TTC549 (cell line): ENCODE measurements around the gene MYRIP.
"Not testable (repeated sequence)": the region's sequence is repeated elsewhere in the genome, so short reads cannot be mapped to it uniquely, and the experiment has no call there.

Experiments used
- FAIRE-seq: peaks from 2 replicates; lab custom pipeline; 2012; peaks lifted over from hg19 to GRCh38; lab: Jason Lieb, UNC

Gene MYRIP

GRCh38 chr3:39971559-39972031, 162.2 kb downstream of the MYRIP start:
- FAIRE-seq, result no peak

GRCh38 chr3:39972508-39972907, 163.1 kb downstream of the MYRIP start:
- no peak for FAIRE-seq

- no peak for FAIRE-seq
Measured at GRCh38 chr3:39977058-39977794, 167.8 kb downstream of the MYRIP start.

- no peak for FAIRE-seq
Measured at GRCh38 chr3:39978308-39978707, 168.9 kb downstream of the MYRIP start.

- FAIRE-seq, result no peak
Measured at GRCh38 chr3:39980058-39980457, 170.6 kb downstream of the MYRIP start.

GRCh38 chr3:39980781-39981180, 171.4 kb downstream of the MYRIP start:
- no peak for FAIRE-seq

GRCh38 chr3:39981547-39982184, 172.3 kb downstream of the MYRIP start:
- no peak for FAIRE-seq

- no peak for FAIRE-seq
Measured at GRCh38 chr3:39982665-39983357, 173.4 kb downstream of the MYRIP start.

GRCh38 chr3:39989746-39990145, 180.3 kb downstream of the MYRIP start:
- FAIRE-seq, result no peak

- no peak for FAIRE-seq
Measured at GRCh38 chr3:39990532-39990931, 181.1 kb downstream of the MYRIP start.

GRCh38 chr3:40008796-40009195, 199.4 kb downstream of the MYRIP start:
- no peak for FAIRE-seq

- FAIRE-seq, result no peak
Measured at GRCh38 chr3:40009991-40010390, 200.6 kb downstream of the MYRIP start.

GRCh38 chr3:40012381-40012780, 203.0 kb downstream of the MYRIP start:
- FAIRE-seq, result no peak

GRCh38 chr3:40016391-40016790, 207.0 kb downstream of the MYRIP start:
- FAIRE-seq, result no peak

GRCh38 chr3:40018369-40018768, 209.0 kb downstream of the MYRIP start:
- FAIRE-seq, result no peak

- FAIRE-seq, result no peak
Measured at GRCh38 chr3:40019376-40019775, 210.0 kb downstream of the MYRIP start.

GRCh38 chr3:40020689-40021088, 211.3 kb downstream of the MYRIP start:
- no peak for FAIRE-seq

- no peak for FAIRE-seq
Measured at GRCh38 chr3:40021338-40021737, 211.9 kb downstream of the MYRIP start.

GRCh38 chr3:40022297-40022827, 213.0 kb downstream of the MYRIP start:
- FAIRE-seq, result no peak

GRCh38 chr3:40024526-40024925, 215.1 kb downstream of the MYRIP start:
- no peak for FAIRE-seq

- not testable (repeated sequence) for FAIRE-seq
Measured at GRCh38 chr3:40025892-40026291, 216.5 kb downstream of the MYRIP start.

- no peak for FAIRE-seq
Measured at GRCh38 chr3:40035177-40035576, 225.8 kb downstream of the MYRIP start.

GRCh38 chr3:40037582-40037981, 228.2 kb downstream of the MYRIP start:
- no peak for FAIRE-seq
